ENCODE measurements around the gene LRRC37A2. TPM values are rescaled to one million over a fixed set of nuclear protein-coding genes. Genes with fewer than 3 reads are reported as not detected.
"Not testable (repeated sequence)": the region's sequence is repeated elsewhere in the genome, so short reads cannot be mapped to it uniquely, and the experiment has no call there.

The LRRC37A2 gene
- total RNA-seq, 1 donor from 2014 or later: 18.5 TPM

DNA sequence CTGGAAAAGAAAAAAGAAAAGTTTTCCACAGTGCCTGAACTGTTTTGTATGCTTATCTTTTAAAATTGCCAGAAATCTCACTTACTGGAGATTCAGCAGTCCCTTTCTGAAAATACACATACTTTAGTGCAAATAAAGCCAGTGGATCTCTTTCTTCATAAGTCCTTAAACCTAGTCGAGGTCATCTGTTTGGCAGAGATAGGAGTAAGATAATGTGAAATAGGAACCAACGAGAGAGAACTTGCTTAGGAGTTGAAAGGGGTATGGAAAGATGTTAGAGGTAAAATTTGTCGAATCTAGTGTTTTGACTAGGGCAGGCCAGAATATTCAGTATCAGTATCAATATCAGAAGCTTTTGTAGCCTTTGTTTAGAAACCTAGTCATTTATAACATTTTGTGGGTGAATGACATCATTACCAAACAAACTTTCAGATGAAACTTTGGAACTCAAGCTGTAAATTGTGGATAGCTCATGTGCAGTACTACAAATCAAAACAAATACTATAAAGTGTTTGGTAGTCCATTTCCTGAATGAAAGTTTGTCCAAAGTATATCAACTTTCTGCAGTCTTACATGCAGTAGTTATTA lies 86.2 kb downstream of the LRRC37A2 start:
- DNase-seq (ENCODE audit: low spot score): not testable (repeated sequence)

GRCh38 chr17:46600767-46601166 lies 88.5 kb downstream of the LRRC37A2 start:
- DNase-seq (ENCODE audit: low spot score): not testable (repeated sequence)

DNA sequence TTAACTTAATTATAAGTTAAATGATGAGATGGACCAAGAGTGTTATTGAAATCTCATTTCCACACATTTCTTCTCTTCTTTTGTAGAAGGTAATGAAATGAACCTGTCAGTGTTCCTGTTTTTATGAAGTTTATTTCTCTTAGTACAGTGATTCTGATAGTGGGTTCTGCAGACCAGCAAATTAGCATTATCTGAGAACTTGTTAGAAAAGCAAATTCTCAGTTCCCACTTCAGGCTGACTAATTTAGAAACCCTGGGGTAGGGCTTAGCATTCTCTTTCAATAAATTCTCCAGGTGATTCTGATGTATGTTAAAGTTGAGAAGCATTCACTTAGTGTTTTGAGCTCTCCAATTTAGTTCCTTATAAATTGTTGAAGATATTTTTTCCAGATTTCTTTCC lies 90.9 kb downstream of the LRRC37A2 start:
- DNase-seq (ENCODE audit: low spot score): not testable (repeated sequence)

Other genes starting within 250 kb of the LRRC37A2 start
- gene LRRC37A, start 217.3 kb upstream of the LRRC37A2 start, total RNA-seq: 7.7 TPM
- 32.4 TPM for gene ARL17B, start 150.7 kb upstream of the LRRC37A2 start, total RNA-seq
- 46.3 TPM for gene ARL17A, start 67.2 kb downstream of the LRRC37A2 start, total RNA-seq
- gene NSF, start 78.2 kb downstream of the LRRC37A2 start, total RNA-seq: 76.7 TPM

Data from ureter (tissue), 1 donor.